Large intestine (tissue), 3 donors: ENCODE data around the gene GH1. TPM values are rescaled to one million over a fixed set of nuclear protein-coding genes. Genes with fewer than 3 reads are reported as not detected.
"Not testable (repeated sequence)": the region's sequence is repeated elsewhere in the genome, so short reads cannot be mapped to it uniquely, and the experiment has no call there.

ENCODE experiments used
- DNase-seq, 2 donors: peaks; one replicate each; pipeline versions ENCODE4 v3.0.0 to v3.0.0-alpha.2; 2013
- H3K27ac ChIP-seq: one replicate; pipeline ENCODE4 v1.5.1; 2013; ENCODE audit warnings: low read length
- H3K27me3 ChIP-seq: 2 replicates; pipeline ENCODE4 v1.6.1; 2013; ENCODE audit warnings: low read length; ENCODE audit not compliant: control insufficient read depth, insufficient read depth
- H3K36me3 ChIP-seq: 2 replicates; pipeline ENCODE4 v1.6.1; 2013; ENCODE audit warnings: low read length; ENCODE audit not compliant: control insufficient read depth, insufficient read depth
- H3K4me1 ChIP-seq: one replicate; pipeline ENCODE4 v1.6.1; 2013; ENCODE audit warnings: low read length; ENCODE audit not compliant: control insufficient read depth, insufficient read depth
- H3K4me3 ChIP-seq: one replicate; pipeline ENCODE4 v1.5.1; 2013; ENCODE audit warnings: low read length
- H3K9me3 ChIP-seq: one replicate; pipeline ENCODE4 v1.6.1; 2013; ENCODE audit warnings: mild to moderate bottlenecking, low read depth, low read length, moderate library complexity; ENCODE audit not compliant: control insufficient read depth
- WGBS: methylation state at CpG from one replicate; pipeline ENCODE4 v1.1.5; 2013; ENCODE audit warnings: low lambda C conversion rate; ENCODE audit not compliant: insufficient coverage; 5-methylcytosine and 5-hydroxymethylcytosine counted together
- polyA plus RNA-seq: library from polyadenylated mRNA; unstranded; fragments of 120-200 nt; gene quantifications from one replicate; pipeline ENCODE4 v1.2.1, GENCODE V29; 2013

GH1 gene
- polyA plus RNA-seq, 1 donor: not detected

DNA sequence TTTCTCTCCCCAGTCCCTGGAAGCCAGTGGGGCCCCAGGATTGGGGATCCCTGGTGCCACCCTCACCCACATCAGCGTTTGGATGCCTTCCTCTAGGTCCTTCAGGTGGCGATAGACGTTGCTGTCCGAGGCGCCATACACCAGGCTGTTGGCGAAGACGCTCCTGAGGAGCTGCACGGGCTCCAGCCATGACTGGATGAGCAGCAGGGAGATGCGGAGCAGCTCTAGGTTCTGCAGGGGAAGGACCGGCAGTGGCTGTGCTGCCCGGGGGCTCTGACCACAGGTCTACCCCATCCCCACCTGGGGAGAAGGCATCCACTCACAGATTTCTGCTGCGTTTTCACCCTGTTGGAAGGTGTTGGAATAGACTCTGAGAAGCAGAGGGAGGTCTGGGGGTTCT lies 37.9 kb downstream of the GH1 start:
- no peak overlapping the region for H3K27ac ChIP-seq
- H3K9me3 ChIP-seq: no peaks in the 10 kb centered on the region
- WGBS: no CpG with 5 or more reads among the region's 12 CpGs
- H3K27me3 ChIP-seq: peaks cover 2% of the 10 kb centered on the region
- no peak overlapping the region for H3K4me3 ChIP-seq
- H3K36me3 ChIP-seq: no peaks in the 10 kb centered on the region
- DNase-seq: no peak
- H3K4me1 ChIP-seq: no peaks in the 10 kb centered on the region

- H3K4me1 ChIP-seq, DNase-seq, H3K4me3 ChIP-seq, H3K36me3 ChIP-seq, H3K9me3 ChIP-seq, H3K27ac ChIP-seq, H3K27me3 ChIP-seq: not testable (repeated sequence)
- WGBS: no CpG with 5 or more reads among the region's 9 CpGs
Measured at GRCh38 chr17:63878413-63878812, 40.2 kb downstream of the GH1 start.

DNA sequence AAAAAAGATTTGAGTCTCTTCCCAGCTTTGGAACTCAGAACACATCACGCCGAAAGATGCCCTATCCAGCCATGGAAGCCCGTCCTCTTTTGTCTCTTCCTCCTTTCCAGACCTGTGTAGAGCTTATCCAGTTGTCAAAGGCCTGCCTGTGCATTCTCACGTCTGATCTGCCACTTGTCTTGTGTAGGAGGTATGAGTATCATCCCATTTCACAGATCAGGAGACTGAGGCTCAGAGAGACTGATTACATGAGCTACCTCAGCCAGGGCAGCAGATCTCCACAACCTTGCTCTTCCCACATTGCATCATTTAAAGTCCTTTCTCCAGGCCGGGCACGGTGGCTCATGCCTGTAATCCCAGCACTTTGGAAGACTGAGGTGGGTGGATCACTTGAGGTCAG lies 43.9 kb downstream of the GH1 start:
- H3K9me3 ChIP-seq, DNase-seq, H3K27ac ChIP-seq, H3K36me3 ChIP-seq, H3K4me3 ChIP-seq, H3K4me1 ChIP-seq, H3K27me3 ChIP-seq: not testable (repeated sequence)
- no CpG with 5 or more reads among the region's 6 CpGs for WGBS

- H3K9me3 ChIP-seq, H3K4me1 ChIP-seq, H3K27me3 ChIP-seq, H3K27ac ChIP-seq, DNase-seq, H3K36me3 ChIP-seq, H3K4me3 ChIP-seq: not testable (repeated sequence)
- no CpG with 5 or more reads among the region's 8 CpGs for WGBS
Measured at GRCh38 chr17:63874061-63874626, 44.5 kb downstream of the GH1 start.

DNA sequence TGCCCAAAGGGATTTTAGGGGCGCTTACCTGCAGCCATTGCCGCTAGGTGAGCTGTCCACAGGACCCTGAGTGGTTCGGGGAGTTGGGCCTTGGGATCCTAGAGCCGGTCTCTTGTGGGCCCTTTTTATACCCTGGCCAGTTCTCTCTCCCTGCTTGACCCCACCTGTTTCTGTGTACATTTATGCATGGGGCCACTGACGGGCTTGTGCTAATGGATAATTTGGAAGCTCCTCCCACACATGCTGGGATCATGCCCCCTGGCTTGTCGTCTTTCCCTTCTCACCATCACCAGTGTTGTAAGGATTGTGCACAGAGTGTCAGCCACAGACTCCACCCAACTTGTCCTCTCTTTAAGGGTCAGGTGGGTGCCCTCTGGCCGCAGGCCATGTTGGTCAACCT lies 45.1 kb downstream of the GH1 start, which contains the start of gene CSH2:
Gene CSH2, minus strand, starts transcription at position 101 of the 400 bp plus-strand sequence. Its CDS starts 63 bp downstream, at position 38.
- H3K36me3 ChIP-seq, H3K27ac ChIP-seq, H3K4me1 ChIP-seq, H3K4me3 ChIP-seq, DNase-seq, H3K27me3 ChIP-seq, H3K9me3 ChIP-seq: not testable (repeated sequence)
- WGBS: no CpG with 5 or more reads among the region's 7 CpGs

DNA sequence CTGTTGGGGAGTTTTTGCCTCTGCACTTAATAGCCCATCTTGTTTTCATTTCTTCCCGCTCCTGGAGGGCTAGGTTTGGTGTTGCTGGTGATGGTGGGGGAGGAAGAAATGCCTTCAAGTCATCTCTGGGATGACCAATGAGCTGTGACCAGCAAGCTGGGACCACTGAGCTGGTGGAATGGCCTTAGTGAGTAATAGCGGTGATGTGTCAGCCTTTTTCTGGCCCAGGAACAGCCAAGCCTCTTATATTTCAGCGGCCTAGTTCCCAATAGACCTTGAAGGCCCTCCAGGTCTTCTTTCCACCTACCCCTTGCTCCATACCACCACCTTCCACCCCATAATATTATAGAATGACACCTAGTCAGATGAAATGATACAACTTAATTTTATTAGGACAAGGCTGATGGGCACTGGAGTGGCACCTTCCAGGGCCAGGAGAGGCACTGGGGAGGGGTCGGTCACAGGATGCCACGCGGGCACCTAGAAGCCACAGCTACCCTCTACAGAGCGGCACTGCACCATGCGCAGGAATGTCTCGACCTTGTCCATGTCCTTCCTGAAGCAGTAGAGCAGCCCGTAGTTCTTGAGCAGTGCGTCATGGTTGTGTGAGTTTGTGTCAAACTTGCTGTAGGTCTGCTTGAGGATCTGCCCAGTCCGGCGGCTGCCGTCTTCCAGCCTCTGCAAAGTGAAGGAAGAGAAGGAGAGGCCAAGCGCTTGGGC lies 46.8 kb downstream of the GH1 start:
- H3K27ac ChIP-seq, H3K9me3 ChIP-seq, DNase-seq, H3K36me3 ChIP-seq, H3K27me3 ChIP-seq, H3K4me3 ChIP-seq, H3K4me1 ChIP-seq: not testable (repeated sequence)
- WGBS: no CpG with 5 or more reads among the region's 15 CpGs

DNA sequence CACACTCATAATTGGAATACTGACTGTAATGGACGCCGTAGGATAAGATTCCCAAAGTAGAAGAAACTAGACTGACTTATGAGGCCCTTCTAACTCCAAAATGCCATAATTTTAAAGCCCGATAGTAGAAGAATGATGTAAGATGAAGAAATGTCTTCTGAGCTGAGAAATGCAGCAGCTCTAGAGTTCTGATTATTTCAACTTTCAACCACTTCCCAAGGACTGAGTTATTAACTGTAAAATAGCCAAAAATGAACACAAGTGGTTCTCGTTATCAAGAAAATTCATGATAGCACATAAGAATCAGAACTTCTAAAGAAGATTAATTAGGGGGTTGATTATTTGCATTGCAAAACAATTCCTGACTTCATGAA lies 48.4 kb downstream of the GH1 start:
- H3K4me3 ChIP-seq, H3K36me3 ChIP-seq, H3K27ac ChIP-seq, H3K4me1 ChIP-seq, H3K27me3 ChIP-seq, H3K9me3 ChIP-seq, DNase-seq: not testable (repeated sequence)
- no CpG with 5 or more reads among the region's 4 CpGs for WGBS

- not testable (repeated sequence) for H3K9me3 ChIP-seq, H3K4me1 ChIP-seq, H3K27ac ChIP-seq, H3K36me3 ChIP-seq, H3K27me3 ChIP-seq, H3K4me3 ChIP-seq, DNase-seq
- no CpG with 5 or more reads among the region's 9 CpGs for WGBS
Measured at GRCh38 chr17:63869491-63870291, 48.9 kb downstream of the GH1 start.

Other genes with a start within 250 kb of the GH1 start
- gene LIMD2, start 218.7 kb downstream of the GH1 start, polyA plus RNA-seq: 19.4 TPM
- gene STRADA, start 177.0 kb downstream of the GH1 start, polyA plus RNA-seq: 43.3 TPM
- gene CCDC47, start 145.2 kb downstream of the GH1 start, polyA plus RNA-seq: 104 TPM
- 136 TPM for gene DDX42, start 144.7 kb downstream of the GH1 start, polyA plus RNA-seq
- gene PSMC5, start 91.4 kb downstream of the GH1 start, polyA plus RNA-seq: 106 TPM
- gene FTSJ3, start 91.2 kb downstream of the GH1 start, polyA plus RNA-seq: 49.6 TPM
- gene SMARCD2, start 76.2 kb downstream of the GH1 start, polyA plus RNA-seq: 63.6 TPM
- 0.06 TPM for gene CSH2, start 45.2 kb downstream of the GH1 start, polyA plus RNA-seq
- gene GH2, start 36.9 kb downstream of the GH1 start, polyA plus RNA-seq: not detected
- 0.30 TPM for gene CSH1, start 22.3 kb downstream of the GH1 start, polyA plus RNA-seq
- gene CSHL1, start 7.6 kb downstream of the GH1 start, polyA plus RNA-seq: not detected
- gene CD79B, start 13.5 kb upstream of the GH1 start, polyA plus RNA-seq: 1.2 TPM
- gene SCN4A, start 54.1 kb upstream of the GH1 start, polyA plus RNA-seq: 0.22 TPM
- 1.2 TPM for gene PRR29, start 79.5 kb upstream of the GH1 start, polyA plus RNA-seq
- gene ICAM2, start 101.8 kb upstream of the GH1 start, polyA plus RNA-seq: 15.1 TPM
- 10.3 TPM for gene ERN1, start 211.3 kb upstream of the GH1 start, polyA plus RNA-seq